CD4-positive, alpha-beta T cell treated with Interferon alpha-2 for 1 hour (primary cell): ENCODE results near the gene FYB1.
"Not testable (repeated sequence)": the region's sequence is repeated elsewhere in the genome, so short reads cannot be mapped to it uniquely, and the experiment has no call there.

Experiments used
- DNase-seq, 2 donors: peaks; one replicate each; pipeline ENCODE4 v3.0.0-alpha.2; 2020 to 2022

Gene FYB1

DNA sequence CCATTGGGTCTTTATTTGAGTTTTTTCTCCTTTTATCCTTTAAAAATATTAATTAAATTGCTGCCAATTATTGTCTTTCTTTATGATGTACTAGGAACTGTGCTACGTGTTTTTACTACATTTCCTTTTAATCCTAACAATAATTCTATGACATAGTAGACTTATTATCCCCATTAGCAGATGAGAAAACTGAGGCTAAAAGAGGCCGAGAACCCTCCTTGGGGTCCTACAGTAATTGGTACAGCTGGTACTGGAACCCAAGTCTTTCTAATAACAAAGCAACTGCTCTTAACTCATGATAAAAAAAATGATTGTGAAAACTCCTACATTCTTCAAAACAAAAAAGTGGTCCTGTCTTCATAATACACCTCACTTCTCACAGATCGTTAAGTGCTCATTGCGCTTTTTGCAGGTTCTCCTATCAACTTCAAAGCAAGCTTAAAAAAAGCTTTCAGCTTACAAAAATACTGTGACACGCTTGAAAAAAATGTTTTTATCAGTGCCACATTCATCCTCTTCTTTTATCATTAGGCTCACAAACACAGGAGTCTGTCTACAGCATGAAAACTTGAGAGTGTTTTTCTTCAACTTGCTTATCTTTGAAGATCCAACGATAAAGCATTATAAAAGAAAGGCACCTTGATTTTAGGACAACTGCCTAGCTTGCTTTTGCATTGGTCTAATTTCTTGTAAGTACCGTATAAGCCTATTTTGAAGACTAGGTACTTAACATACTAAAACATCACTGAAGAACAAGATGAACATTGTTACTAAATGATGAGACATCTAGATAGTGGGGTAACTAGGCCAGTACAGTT is 32.4 kb downstream of the FYB1 start:
- DNase-seq: peak in 1 of 2 donors; percentile 56

DNA sequence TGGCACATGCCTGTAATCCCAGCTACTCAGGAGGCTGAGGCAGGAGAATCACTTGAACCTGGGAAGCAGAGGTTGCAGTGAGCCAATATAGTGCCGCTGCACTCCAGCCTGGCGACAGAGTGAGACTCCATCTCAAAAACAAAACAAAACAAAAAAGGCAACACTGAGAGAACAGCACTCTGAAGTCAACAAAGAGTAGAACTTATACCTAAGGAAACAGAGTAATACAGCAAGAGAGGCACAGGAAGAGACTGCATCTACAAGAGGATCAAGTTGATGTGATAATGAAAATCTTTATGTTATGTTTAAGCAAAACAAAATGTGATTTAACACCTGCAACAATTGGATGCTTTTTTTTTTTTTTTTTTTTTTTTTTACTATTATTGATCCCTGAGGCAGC is 33.1 kb downstream of the FYB1 start:
- DNase-seq: peak in 1 of 2 donors; percentile 39

GRCh38 chr5:39185761-39186160 is 33.6 kb downstream of the FYB1 start:
- DNase-seq: no peak

GRCh38 chr5:39179561-39179960 is 39.8 kb downstream of the FYB1 start:
- DNase-seq: not testable (repeated sequence)

- DNase-seq: peak in 1 of 2 donors; percentile 61
These were observed 40.5 kb downstream of the FYB1 start for GRCh38 chr5:39178861-39179260.

GRCh38 chr5:39178171-39178570 is 41.2 kb downstream of the FYB1 start:
- no peak for DNase-seq

DNA sequence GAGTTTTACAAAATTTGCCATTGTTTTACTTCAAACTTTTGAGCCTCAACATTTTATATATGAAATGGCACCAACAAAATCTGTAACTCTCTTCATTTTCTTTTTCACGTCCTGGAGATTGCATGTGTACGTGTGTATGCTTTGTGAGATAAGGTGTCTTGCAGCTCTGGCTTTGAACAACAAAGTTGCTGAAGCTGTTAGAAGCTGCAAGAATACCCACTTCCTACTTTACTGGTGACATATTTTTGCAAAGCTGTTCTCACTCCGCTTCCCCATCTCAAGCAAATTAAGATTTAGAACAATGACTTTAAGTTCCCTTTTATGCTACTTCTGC is 41.8 kb downstream of the FYB1 start:
- DNase-seq: peak; percentile 31 to 65

GRCh38 chr5:39176759-39177630 is 42.4 kb downstream of the FYB1 start:
- peak in 1 of 2 donors; percentile 70 for DNase-seq

DNA sequence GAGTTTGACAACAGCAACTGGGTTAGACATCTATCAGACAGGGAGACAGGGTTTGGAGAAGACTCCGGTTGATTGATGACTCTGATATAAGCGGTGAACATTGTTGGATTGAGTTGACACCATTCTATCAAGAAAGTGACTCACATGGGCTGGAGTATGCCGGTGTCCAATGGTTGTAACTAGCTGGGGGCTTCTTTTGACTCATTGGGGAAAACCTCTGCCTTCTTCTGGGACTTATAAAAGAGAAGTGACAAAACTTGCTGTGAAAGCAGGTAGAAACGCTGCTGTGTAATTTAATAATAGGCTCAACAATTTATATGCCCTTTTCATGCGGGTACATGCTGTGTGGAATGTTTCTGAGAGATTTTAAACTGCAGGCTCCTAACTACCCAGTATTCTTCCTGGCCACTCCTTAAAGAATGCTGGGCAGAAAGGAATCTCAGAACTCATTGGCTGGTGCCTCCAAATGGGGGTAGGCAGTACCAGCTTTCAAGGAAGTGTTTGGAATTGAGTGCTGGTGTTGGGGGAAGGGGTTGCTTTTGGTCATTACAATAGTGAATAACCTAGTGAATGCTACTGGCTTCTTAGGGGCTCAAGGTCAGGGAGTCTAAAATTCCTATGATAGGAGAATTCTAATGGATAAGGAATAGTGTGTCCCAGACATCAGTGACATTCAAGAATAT is 43.9 kb downstream of the FYB1 start:
- no peak for DNase-seq

DNA sequence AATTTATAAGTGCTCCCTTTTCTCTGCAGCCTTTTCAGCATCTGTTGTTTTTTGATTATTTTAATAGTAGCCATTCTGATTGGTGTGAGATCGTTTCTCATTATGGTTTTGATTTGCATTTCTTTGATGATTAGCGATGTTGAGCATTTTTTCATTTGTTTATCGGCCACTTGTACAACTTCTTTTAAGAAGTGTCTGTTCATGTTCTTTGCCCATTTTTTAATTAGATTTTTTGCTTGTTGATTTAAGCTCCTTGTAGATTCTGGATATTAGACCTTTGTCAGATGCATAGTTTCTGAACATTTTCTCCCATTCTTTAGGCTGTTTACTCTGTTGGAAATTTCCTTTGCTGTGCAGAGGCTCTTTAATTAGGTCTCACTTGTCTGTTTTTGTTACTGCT is 46.3 kb downstream of the FYB1 start:
- DNase-seq: no peak

DNA sequence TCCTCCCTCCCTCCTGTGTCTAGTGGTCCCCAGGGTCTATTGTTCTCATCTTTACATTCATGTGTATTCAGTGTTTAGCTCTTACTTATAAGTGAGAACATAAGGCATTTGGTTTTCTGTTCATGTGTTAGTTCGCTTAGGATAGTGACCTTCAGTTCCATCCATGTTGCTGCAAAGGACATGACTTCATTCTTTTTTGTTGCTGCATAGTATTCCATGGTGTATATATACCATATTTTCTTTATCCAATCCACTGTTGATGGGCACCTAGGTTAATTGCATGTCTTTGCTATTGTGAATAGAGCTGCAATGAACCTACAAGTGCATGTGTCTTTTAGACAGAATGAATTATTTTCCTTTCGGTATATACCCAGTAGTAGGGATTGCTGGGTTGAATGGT is 46.8 kb downstream of the FYB1 start:
- DNase-seq: no peak

- DNase-seq: no peak
These were observed 47.7 kb downstream of the FYB1 start for GRCh38 chr5:39171647-39172046.

DNA sequence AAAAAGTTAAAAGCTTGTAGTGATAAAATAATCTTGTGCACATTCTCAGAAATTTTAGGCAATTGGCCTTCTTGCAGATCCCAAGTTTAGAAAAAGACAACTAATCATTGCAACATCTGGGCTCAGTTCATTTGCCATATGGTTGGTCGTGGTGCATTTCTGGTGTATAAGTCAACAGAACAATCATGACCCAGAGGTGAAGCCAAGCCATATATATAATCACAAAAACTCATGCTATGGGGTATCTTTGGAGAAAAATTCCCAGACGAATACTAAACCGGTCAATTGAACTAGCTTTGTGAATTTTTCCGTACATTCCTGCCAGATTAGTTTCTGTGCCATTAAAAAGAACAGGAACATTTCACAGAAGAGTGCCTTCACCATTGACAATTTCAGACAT is 50.3 kb downstream of the FYB1 start:
- no peak for DNase-seq

DNA sequence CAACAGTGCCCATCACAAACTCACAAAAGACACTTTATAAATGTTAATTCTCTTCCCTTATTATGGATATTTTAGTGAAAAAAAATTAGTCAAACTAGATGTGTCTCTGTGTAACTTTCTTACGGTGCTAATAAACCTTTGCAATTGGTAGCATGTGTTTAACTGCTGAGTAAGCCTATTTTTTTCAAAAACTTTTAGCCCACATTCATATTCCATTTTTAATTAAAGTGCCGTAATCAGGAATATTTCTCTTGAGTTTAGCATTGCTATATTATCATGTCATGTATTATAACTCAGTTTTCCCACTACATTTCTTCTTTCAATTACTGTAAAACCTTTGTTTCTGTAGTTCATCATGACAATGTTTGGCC is 51.4 kb downstream of the FYB1 start:
- no peak for DNase-seq

DNA sequence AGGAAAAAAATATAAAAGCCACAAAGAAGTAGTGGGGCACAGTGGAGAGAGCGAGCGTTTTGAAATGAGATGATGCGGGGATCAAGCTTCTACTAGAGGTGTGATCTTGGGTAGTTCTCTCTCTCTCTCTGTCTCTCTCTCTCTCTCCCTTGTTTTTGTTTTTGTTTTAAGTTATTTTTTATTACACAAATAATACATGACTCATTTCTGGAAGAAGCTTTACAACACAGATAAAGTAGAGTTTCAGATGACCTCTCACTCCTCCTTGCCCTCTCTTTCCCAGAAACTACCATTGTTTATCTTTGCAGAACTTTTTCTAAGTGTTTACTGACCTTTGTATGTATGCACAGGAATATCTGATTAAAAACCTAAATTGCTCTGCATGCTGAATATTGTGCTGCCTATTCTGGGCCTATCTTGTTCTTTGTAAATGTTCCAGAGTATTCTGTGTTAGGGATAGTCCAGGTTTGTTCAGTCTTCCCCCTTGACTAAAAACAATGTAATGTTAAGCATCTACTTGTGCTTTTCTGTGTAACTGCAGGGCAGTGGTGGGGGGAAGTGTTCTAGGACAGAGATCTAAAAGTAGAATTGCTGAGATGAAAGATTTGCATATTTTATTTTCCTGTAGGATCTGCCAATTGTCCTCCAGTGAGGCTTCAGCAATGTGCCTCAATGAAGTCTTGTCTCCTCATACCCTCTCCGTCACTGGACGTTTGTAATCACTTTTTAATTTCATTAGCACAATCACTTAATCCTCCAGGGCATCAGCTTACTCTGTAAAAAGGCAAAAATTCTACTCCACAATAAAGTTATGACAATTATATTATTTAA is 52.0 kb downstream of the FYB1 start:
- DNase-seq: no peak

DNA sequence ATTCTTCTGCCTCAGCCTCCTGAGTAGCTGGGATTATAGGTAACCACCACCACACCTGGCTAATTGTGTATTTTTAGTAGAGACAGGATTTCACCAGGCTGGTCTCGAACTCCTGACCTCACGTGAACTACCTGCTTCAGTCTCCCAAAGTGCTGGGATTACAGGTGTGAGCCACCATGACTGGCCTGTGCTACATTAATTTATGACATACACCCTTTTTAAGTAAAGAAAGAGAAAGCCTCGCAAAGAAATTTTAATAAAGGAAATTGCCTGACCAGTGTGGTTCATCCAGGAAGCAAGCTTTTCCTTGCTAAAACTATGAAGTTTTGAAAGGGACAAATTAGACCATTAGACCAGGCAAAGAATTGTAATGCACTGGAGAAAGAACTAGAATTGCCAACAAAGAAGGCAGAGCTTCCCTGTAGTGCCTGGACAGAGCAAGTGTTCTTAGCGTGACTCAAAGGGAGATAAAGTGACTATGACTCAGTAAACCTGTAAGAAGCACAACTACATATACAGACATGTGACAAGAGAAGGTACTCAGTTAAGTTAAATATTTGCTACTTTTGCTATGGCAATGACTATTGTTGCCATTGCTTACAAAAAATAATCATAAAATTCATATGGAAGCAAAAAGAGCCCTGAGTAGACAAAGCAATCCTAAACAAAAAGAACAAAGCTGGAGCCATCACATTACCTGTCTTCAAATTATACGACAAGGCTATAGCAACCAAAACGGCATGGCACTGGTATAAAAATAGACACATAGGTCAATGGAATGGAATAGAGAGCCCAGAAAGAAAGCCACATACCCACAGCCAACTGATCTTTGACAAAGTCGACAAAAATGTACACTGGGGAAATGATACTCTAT is 54.6 kb downstream of the FYB1 start:
- peak in 1 of 2 donors; percentile 51 for DNase-seq

GRCh38 chr5:39164016-39164415 is 55.3 kb downstream of the FYB1 start:
- peak; percentile 26 to 59 for DNase-seq

- no peak for DNase-seq
These were observed 57.8 kb downstream of the FYB1 start for GRCh38 chr5:39161578-39161977.

DNA sequence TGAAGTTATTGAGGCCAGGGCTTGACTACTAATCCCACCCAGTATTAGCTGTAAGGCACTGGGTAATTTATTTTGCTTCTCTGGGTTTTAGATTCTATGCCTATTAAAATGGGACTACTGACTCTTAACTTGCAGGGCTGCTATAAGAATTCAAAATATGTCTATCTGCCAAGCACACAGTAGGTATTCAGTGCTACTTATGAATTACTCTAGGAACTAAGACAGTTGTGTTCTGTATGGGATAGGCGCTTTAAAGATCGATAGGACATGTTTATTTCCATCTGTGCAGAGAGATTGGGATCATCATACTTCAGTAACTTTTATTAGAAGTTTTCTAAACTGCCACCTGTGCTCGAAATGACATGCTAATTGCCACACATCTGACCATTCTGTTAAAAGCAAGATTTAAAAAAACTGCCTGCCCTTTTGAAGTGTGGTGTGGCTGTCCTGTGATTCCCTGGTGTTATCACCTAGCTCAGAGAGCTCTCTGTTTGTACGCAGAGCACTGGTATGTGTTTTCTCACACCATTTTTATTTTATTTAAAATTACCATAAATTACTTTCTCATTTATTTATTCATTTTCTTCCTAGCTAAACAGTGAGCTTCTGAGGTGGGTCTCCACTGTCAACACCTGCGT is 58.7 kb downstream of the FYB1 start:
- no peak for DNase-seq

GRCh38 chr5:39159811-39160490 is 59.4 kb downstream of the FYB1 start:
- DNase-seq: no peak

DNA sequence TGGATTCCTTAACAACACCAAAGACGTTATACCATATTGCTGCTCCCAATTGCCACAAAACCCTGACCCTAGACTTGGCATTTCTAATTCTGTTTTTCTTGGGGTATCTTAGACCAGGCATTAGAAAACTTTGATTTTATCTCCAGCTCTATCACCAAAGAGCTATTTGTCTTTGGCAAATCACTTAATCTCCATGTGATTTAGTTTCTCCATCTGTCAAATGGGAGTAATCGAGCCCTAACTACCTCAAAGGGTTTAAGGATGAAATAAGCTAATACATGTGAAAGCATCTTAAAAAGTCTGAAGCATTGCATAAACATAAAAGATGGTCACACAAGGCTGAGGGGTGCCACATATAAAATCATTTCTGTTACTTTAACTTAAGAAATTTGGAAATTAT is 60.6 kb downstream of the FYB1 start:
- no peak for DNase-seq
